ENCODE data around the gene PPFIBP2. TPM values are rescaled to one million over a fixed set of nuclear protein-coding genes. Genes with fewer than 3 reads are reported as not detected.

The PPFIBP2 gene
- total RNA-seq, 5 donors from 2014 or later (not counting 1 experiment from before 2014, with no cell fraction given) = 12.5 to 46.6 (median 35.2) TPM

DNA sequence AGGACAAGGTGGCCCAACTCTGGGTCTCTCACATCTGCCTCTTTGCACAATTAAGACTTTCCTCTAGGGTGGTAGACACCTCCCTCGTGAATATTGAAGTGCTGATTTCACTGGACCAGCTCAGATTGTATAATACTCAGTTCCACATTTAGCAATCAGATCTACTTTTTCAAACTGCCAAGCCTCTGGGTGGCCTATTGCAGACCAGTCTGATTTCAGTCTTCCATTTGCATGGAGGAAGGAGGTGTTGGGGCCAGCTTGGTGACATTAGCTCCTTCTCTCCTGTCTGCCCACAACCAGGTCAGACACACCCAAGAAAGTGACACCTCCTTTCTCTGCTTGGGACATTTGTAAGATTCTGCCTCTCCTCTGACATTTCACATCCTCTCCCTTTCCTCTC, 78.2 kb downstream of the PPFIBP2 start:
- Mint-ChIP-seq H3K4me1 (peaks cover 17 to 28% (median 25%) of the 10 kb centered on the region in 3 donors), H3K27ac (peak overlapping the region in 1 of 2 donors; percentile 9), H3K9me3 (no peaks in the 10 kb centered on the region), H3K27me3 (no peaks in the 10 kb centered on the region), H3K36me3 (peaks cover 10% of the 10 kb centered on the region), H3K4me3 (no peak overlapping the region)
- ChIA-PET POLR2A (interaction anchor here in 1 of 2 donors (0.6 kb wide), 1 partner anchor 9 kb away, joined by 3 read pairs; no protein-coding TSS in a partner anchor), CTCF (interaction anchor here in 1 of 2 donors (0.6 kb wide), 1 partner anchor 102 kb away, joined by 3 read pairs; no protein-coding TSS in a partner anchor)
- no peak overlapping the region for H3K27ac ChIP-seq (ENCODE audit: low read length)
- peaks cover 0 to 16% of the 10 kb centered on the region in 2 experiments for H3K4me1 ChIP-seq (ENCODE audit: control insufficient read depth in 1 of 2, extremely low read depth in 1 of 2, insufficient read depth in 2 of 2, low read length in 2 of 2)
- H3K4me3 ChIP-seq (ENCODE audit: control insufficient read depth in 1 of 2, extremely low read depth in 1 of 2, low read length in 1 of 2) = no peak overlapping the region
- peaks cover 0 to 3% of the 10 kb centered on the region in 2 experiments for H3K27me3 ChIP-seq (replicated peaks in 1 of 2; ENCODE audit: control insufficient read depth in 2 of 2, extremely low read depth in 1 of 2, insufficient read depth in 2 of 2, low read length in 1 of 2)
- DNase-seq = no peak
- H3K9me3 ChIP-seq = no peaks in the 10 kb centered on the region
- H3K36me3 ChIP-seq (ENCODE audit: control insufficient read depth in 2 of 2, extremely low read depth in 1 of 2, insufficient read depth in 1 of 2, low read length in 1 of 2) = no peaks in the 10 kb centered on the region
- peak in 1 of 4 experiments; percentile 33 for ATAC-seq (replicated peaks in 1 of 4)
- WGBS (ENCODE audit: insufficient coverage) = 80% methylated on average over 1 of the region's 1 CpG

DNA sequence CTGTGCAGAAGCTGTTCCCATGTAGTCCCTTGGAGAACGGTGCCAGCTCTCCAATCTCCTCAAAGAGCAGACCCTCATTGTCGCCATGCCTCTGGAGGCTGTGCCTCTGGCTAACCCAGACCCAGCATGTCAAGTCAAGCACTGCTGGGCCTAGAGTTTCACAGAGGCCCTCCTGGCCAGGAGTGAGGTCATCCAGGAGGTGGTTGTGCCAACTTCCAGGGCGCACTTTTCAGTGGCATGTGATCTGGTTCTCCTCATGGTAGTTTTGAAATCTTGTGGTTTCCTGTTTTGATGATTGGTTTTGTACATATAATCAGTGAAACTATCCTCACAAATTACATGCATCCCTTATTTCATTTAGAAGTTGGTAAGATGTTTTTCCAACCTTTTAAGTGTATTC, 78.9 kb downstream of the PPFIBP2 start:
- POLR2A ChIA-PET = no interaction called here
- H3K36me3 ChIP-seq (ENCODE audit: control insufficient read depth in 2 of 2, extremely low read depth in 1 of 2, insufficient read depth in 1 of 2, low read length in 1 of 2) = peaks cover 4 to 5% of the 10 kb centered on the region in 2 donors
- no peak overlapping the region for H3K4me3 ChIP-seq (ENCODE audit: control insufficient read depth in 1 of 2, extremely low read depth in 1 of 2, low read length in 1 of 2)
- peaks cover 0 to 3% of the 10 kb centered on the region in 2 experiments for H3K27me3 ChIP-seq (replicated peaks in 1 of 2; ENCODE audit: control insufficient read depth in 2 of 2, extremely low read depth in 1 of 2, insufficient read depth in 2 of 2, low read length in 1 of 2)
- H3K9me3 ChIP-seq = no peaks in the 10 kb centered on the region
- WGBS (ENCODE audit: insufficient coverage) = 88% methylated on average over 2 of the region's 3 CpGs
- H3K27ac ChIP-seq (ENCODE audit: low read length) = no peak overlapping the region
- peaks cover 13% of the 10 kb centered on the region for H3K36me3 Mint-ChIP-seq
- no peak for DNase-seq
- no peaks in the 10 kb centered on the region for H3K27me3 Mint-ChIP-seq
- H3K4me1 ChIP-seq (ENCODE audit: control insufficient read depth in 1 of 2, extremely low read depth in 1 of 2, insufficient read depth in 2 of 2, low read length in 2 of 2) = peaks cover 0 to 16% of the 10 kb centered on the region in 2 experiments
- H3K9me3 Mint-ChIP-seq = no peaks in the 10 kb centered on the region
- CTCF ChIA-PET = interaction anchor here in 1 of 2 donors (0.6 kb wide), 1 partner anchor 102 kb away, joined by 3 read pairs; no protein-coding TSS in a partner anchor
- no peak overlapping the region for H3K4me3 Mint-ChIP-seq
- peaks cover 17 to 28% (median 25%) of the 10 kb centered on the region in 3 donors for H3K4me1 Mint-ChIP-seq
- ATAC-seq (replicated peaks in 1 of 4) = no peak
- H3K27ac Mint-ChIP-seq = peak overlapping the region in 1 of 2 donors; percentile 9

DNA sequence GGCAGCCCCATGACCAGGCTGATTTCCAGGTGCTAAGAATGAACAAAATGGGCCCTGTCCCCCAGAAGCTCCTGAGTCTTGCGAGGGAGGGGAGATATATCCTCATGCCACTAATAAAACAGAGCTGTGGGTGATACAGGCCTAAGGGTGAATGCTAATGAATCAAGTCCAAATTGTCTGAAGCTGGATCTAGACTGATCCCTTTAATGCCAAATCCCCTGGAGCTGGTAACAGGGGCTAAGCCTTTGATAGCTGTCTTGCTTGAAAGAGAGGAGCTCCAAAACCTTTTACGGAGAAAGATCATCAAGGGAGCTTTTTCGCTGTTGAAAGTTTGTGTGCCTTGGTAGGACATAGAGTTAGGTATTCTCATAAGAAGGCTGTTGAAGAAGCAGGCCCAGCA, 79.7 kb downstream of the PPFIBP2 start:
- Mint-ChIP-seq H3K9me3 (no peaks in the 10 kb centered on the region), H3K36me3 (peaks cover 13% of the 10 kb centered on the region), H3K4me3 (no peak overlapping the region), H3K27ac (no peak overlapping the region), H3K27me3 (no peaks in the 10 kb centered on the region), H3K4me1 (peaks cover 17 to 28% (median 25%) of the 10 kb centered on the region in 3 donors)
- Histone ChIP-seq H3K9me3 (no peaks in the 10 kb centered on the region), H3K36me3 (ENCODE audit: control insufficient read depth in 2 of 2, extremely low read depth in 1 of 2, insufficient read depth in 1 of 2, low read length in 1 of 2) (peaks cover 4 to 6% of the 10 kb centered on the region in 2 donors), H3K4me3 (ENCODE audit: control insufficient read depth in 1 of 2, extremely low read depth in 1 of 2, low read length in 1 of 2) (no peak overlapping the region), H3K27me3 (replicated peaks in 1 of 2; ENCODE audit: control insufficient read depth in 2 of 2, extremely low read depth in 1 of 2, insufficient read depth in 2 of 2, low read length in 1 of 2) (peaks cover 0 to 3% of the 10 kb centered on the region in 2 experiments), H3K4me1 (ENCODE audit: control insufficient read depth in 1 of 2, extremely low read depth in 1 of 2, insufficient read depth in 2 of 2, low read length in 2 of 2) (peaks cover 0 to 16% of the 10 kb centered on the region in 2 experiments), H3K27ac (ENCODE audit: low read length) (no peak overlapping the region)
- ChIA-PET CTCF (no interaction called here), POLR2A (interaction anchor here in 1 of 2 donors (0.8 kb wide), 1 partner anchor 9 kb away, joined by 3 read pairs; no protein-coding TSS in a partner anchor)
- DNase-seq = no peak
- 100% methylated on average over 1 of the region's 3 CpGs for WGBS (ENCODE audit: insufficient coverage)
- ATAC-seq (replicated peaks in 1 of 4) = no peak

DNA sequence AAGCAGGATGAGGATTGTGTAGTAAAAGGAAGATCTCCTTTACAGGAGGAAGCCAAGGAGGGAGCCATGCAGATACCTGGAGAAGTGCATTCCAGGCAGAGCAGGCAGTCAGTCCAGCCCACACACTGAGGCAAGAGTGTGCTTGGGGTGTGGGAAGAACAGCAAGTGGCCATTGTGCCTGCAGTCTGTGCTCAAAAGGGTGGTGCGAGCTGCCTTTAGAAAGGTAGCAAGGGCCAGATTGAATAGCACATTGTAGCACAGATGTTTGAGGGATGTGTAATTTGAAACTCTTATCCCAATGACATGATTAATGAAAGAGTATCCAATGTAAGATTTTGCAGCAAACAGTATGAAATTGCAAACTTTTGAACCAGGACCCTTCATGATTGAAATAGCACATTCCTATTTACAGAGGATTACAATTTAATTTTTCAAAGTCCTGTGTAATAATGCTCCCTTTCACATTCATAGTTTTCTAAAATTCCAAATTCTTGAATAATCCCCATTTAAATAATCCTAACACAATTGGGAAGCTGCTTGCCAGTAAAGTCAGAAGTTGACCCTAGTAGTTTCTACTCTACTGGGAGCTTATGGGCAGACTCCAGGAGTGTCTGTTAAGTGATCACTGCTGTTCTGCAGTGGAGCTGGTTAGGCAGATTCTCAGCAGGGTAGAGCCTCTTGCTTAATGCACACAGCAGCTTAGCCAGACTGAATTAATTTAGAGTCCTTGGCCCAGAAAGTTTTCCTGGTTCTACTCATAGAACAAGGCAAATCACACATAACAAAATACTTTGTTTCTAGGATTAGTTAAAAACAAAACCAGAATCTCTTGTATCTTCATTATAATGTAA, 81.4 kb downstream of the PPFIBP2 start:
- 100% methylated on average over 1 of the region's 1 CpG for WGBS (ENCODE audit: insufficient coverage)
- no peak for ATAC-seq (replicated peaks in 1 of 4)
- Histone ChIP-seq H3K36me3 (ENCODE audit: control insufficient read depth in 2 of 2, extremely low read depth in 1 of 2, insufficient read depth in 1 of 2, low read length in 1 of 2) (peaks cover 4 to 6% of the 10 kb centered on the region in 2 donors), H3K27ac (ENCODE audit: low read length) (no peak overlapping the region), H3K27me3 (replicated peaks in 1 of 2; ENCODE audit: control insufficient read depth in 2 of 2, extremely low read depth in 1 of 2, insufficient read depth in 2 of 2, low read length in 1 of 2) (peaks cover 0 to 3% of the 10 kb centered on the region in 2 experiments), H3K4me3 (ENCODE audit: control insufficient read depth in 1 of 2, extremely low read depth in 1 of 2, low read length in 1 of 2) (no peak overlapping the region), H3K4me1 (ENCODE audit: control insufficient read depth in 1 of 2, extremely low read depth in 1 of 2, insufficient read depth in 2 of 2, low read length in 2 of 2) (peaks cover 0 to 16% of the 10 kb centered on the region in 2 experiments), H3K9me3 (no peaks in the 10 kb centered on the region)
- Mint-ChIP-seq H3K36me3 (peaks cover 21% of the 10 kb centered on the region), H3K4me3 (no peak overlapping the region), H3K4me1 (peaks cover 17 to 26% (median 25%) of the 10 kb centered on the region in 3 donors), H3K27ac (no peak overlapping the region), H3K27me3 (no peaks in the 10 kb centered on the region), H3K9me3 (no peaks in the 10 kb centered on the region)
- no peak for DNase-seq
- CTCF ChIA-PET = no interaction called here
- POLR2A ChIA-PET = no interaction called here

DNA sequence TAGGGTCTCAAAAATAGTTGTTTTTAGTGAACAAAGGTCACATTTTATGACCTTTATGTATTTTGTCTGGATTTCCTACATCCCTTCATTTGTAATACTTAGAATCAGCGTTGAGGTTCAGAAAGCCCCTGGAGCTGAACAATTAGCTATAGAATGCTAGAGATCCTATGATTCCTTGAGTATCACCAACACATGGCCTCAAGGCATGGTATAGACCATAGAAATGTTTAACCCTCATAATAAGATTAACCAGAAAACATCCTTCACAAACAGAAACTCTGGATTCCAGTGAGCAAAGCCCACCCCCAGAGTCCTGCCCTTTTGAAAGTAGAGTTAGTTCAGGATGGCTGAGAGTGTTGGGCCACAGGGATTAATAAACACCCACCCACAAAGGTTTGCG, 82.2 kb downstream of the PPFIBP2 start:
- H3K4me3 ChIP-seq (ENCODE audit: control insufficient read depth in 1 of 2, extremely low read depth in 1 of 2, low read length in 1 of 2) = no peak overlapping the region
- no peak for DNase-seq
- Mint-ChIP-seq H3K4me1 (peaks cover 17 to 23% (median 22%) of the 10 kb centered on the region in 3 donors), H3K27me3 (no peaks in the 10 kb centered on the region), H3K36me3 (peaks cover 21% of the 10 kb centered on the region), H3K27ac (no peak overlapping the region), H3K9me3 (no peaks in the 10 kb centered on the region), H3K4me3 (no peak overlapping the region)
- H3K4me1 ChIP-seq (ENCODE audit: control insufficient read depth in 1 of 2, extremely low read depth in 1 of 2, insufficient read depth in 2 of 2, low read length in 2 of 2) = peaks cover 0 to 16% of the 10 kb centered on the region in 2 experiments
- POLR2A ChIA-PET = no interaction called here
- WGBS (ENCODE audit: insufficient coverage) = no CpG with 5 or more reads among the region's 2 CpGs
- CTCF ChIA-PET = no interaction called here
- ATAC-seq (replicated peaks in 1 of 4) = no peak
- peaks cover 4 to 6% of the 10 kb centered on the region in 2 donors for H3K36me3 ChIP-seq (ENCODE audit: control insufficient read depth in 2 of 2, extremely low read depth in 1 of 2, insufficient read depth in 1 of 2, low read length in 1 of 2)
- no peak overlapping the region for H3K27ac ChIP-seq (ENCODE audit: low read length)
- H3K9me3 ChIP-seq = no peaks in the 10 kb centered on the region
- H3K27me3 ChIP-seq (replicated peaks in 1 of 2; ENCODE audit: control insufficient read depth in 2 of 2, extremely low read depth in 1 of 2, insufficient read depth in 2 of 2, low read length in 1 of 2) = peaks cover 0 to 3% of the 10 kb centered on the region in 2 experiments

DNA sequence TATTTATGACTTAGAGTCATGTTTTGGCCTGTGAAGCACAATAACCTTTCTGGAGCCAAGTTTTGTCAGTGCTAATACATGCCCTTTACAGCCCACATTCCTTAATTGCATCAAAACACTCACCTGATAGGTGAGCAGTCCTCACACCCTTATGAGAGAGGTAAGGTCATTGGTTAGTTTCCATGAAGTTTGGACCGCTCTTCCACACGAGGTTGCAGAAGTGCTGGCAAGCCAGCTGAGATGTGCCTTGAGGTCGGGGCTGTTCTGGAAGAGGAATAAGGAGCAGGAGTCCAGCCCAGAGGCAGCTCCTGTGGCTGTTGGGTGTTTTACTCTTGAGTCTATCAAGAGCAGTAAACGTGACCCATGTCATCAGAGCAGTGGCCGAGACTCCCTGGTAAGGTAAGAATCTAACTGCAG, 83.2 kb downstream of the PPFIBP2 start:
- Mint-ChIP-seq H3K4me1 (peaks cover 11 to 16% (median 12%) of the 10 kb centered on the region in 3 donors), H3K27me3 (no peaks in the 10 kb centered on the region), H3K27ac (no peak overlapping the region), H3K4me3 (no peak overlapping the region), H3K9me3 (no peaks in the 10 kb centered on the region), H3K36me3 (peaks cover 24% of the 10 kb centered on the region)
- H3K4me1 ChIP-seq (ENCODE audit: control insufficient read depth in 1 of 2, extremely low read depth in 1 of 2, insufficient read depth in 2 of 2, low read length in 2 of 2) = peaks cover 0 to 11% of the 10 kb centered on the region in 2 experiments
- no peaks in the 10 kb centered on the region for H3K9me3 ChIP-seq
- H3K27ac ChIP-seq (ENCODE audit: low read length) = no peak overlapping the region
- peaks cover 4 to 6% of the 10 kb centered on the region in 2 donors for H3K36me3 ChIP-seq (ENCODE audit: control insufficient read depth in 2 of 2, extremely low read depth in 1 of 2, insufficient read depth in 1 of 2, low read length in 1 of 2)
- peaks cover 0 to 3% of the 10 kb centered on the region in 2 experiments for H3K27me3 ChIP-seq (replicated peaks in 1 of 2; ENCODE audit: control insufficient read depth in 2 of 2, extremely low read depth in 1 of 2, insufficient read depth in 2 of 2, low read length in 1 of 2)
- no peak for ATAC-seq (replicated peaks in 1 of 4)
- ChIA-PET CTCF (no interaction called here), POLR2A (no interaction called here)
- no peak for DNase-seq
- H3K4me3 ChIP-seq (ENCODE audit: control insufficient read depth in 1 of 2, extremely low read depth in 1 of 2, low read length in 1 of 2) = no peak overlapping the region
- 96% methylated on average over 3 of the region's 5 CpGs for WGBS (ENCODE audit: insufficient coverage)

Data from T-cell (primary cell).